Left ventricle myocardium inferior (tissue), 1 donor: ENCODE data around the gene RTL9. TPM values are rescaled to one million over a fixed set of nuclear protein-coding genes. Genes with fewer than 3 reads are reported as not detected.

Experiments used
- DNase-seq: peaks from one replicate; pipeline ENCODE4 v3.0.0-alpha.2; 2020
- H3K27ac ChIP-seq: fragments of 200-600 bp; replicated peaks from 2 replicates; pipeline ENCODE4 v1.8.0; 2021
- H3K27me3 ChIP-seq: fragments of 200-600 bp; 2 replicates; pipeline ENCODE4 v1.8.0; 2021; ENCODE audit warnings: low read depth
- H3K36me3 ChIP-seq: fragments of 200-600 bp; 2 replicates; pipeline ENCODE4 v1.8.0; 2021
- H3K4me1 ChIP-seq: fragments of 200-600 bp; 2 replicates; pipeline ENCODE4 v1.8.0; 2021
- H3K4me3 ChIP-seq: fragments of 200-600 bp; 2 replicates; pipeline ENCODE4 v1.8.0; 2021; ENCODE audit warnings: mild to moderate bottlenecking, moderate library complexity
- H3K9me3 ChIP-seq: fragments of 200-600 bp; replicated peaks from 2 replicates; pipeline ENCODE4 v1.8.0; 2021
- intact Hi-C: fragments of 100-400 bp; cut with micrococcal nuclease; formaldehyde crosslinking; loops from one replicate; pipeline ENCODE4 v1.11.0; 2022
- total RNA-seq: library from RNA; stranded (reverse); fragmentation: NEBNext Ultra II Directional; extraction: Animal tissue kit (Norgen Biotek cat#: 25700); gene quantifications from one replicate; pipeline ENCODE4 v1.2.1, GENCODE V29; 2021
- TF ChIP-seq, protein P1 (sequence below): fragments of 200-600 bp; IDR thresholded peaks from 2 replicates; pipeline ENCODE4 v1.8.0; 2021; ENCODE audit warnings: antibody characterized with exemption, mild to moderate bottlenecking, borderline replicate concordance
- donor health status: DM: no; HTN: yes; CAD: no; lungs with severe emphysema.

The RTL9 gene
- total RNA-seq, 1 donor from 2014 or later: 0.66 TPM

DNA sequence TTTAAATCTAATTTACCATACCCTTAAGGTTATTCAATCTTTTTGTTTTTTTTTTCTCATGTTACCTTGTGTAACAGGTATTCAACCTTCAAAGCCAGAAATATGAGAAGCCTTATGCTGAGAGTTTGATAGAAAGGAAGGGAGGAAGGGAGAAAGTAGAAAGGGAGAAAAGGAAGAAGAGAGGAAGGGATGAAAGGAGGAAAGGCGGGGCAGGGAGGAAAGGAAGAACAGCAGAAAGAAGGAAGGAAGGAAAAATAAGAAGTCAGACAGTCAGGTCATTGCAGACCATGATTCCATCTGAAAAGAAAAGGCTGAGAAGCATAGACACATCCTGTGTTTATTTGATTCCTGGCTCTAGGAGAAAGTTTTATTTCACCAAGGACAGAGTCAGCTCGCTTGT, 30.9 kb downstream of the RTL9 start:
- TF ChIP-seq, protein P1, sequence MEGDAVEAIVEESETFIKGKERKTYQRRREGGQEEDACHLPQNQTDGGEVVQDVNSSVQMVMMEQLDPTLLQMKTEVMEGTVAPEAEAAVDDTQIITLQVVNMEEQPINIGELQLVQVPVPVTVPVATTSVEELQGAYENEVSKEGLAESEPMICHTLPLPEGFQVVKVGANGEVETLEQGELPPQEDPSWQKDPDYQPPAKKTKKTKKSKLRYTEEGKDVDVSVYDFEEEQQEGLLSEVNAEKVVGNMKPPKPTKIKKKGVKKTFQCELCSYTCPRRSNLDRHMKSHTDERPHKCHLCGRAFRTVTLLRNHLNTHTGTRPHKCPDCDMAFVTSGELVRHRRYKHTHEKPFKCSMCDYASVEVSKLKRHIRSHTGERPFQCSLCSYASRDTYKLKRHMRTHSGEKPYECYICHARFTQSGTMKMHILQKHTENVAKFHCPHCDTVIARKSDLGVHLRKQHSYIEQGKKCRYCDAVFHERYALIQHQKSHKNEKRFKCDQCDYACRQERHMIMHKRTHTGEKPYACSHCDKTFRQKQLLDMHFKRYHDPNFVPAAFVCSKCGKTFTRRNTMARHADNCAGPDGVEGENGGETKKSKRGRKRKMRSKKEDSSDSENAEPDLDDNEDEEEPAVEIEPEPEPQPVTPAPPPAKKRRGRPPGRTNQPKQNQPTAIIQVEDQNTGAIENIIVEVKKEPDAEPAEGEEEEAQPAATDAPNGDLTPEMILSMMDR: no peak
- Histone ChIP-seq H3K4me3 (no peak overlapping the region), H3K27me3 (no peaks in the 10 kb centered on the region), H3K27ac (no peak overlapping the region), H3K9me3 (no peaks in the 10 kb centered on the region), H3K4me1 (no peaks in the 10 kb centered on the region), H3K36me3 (no peaks in the 10 kb centered on the region)
- intact Hi-C loops: no loop called here
- DNase-seq: no peak

DNA sequence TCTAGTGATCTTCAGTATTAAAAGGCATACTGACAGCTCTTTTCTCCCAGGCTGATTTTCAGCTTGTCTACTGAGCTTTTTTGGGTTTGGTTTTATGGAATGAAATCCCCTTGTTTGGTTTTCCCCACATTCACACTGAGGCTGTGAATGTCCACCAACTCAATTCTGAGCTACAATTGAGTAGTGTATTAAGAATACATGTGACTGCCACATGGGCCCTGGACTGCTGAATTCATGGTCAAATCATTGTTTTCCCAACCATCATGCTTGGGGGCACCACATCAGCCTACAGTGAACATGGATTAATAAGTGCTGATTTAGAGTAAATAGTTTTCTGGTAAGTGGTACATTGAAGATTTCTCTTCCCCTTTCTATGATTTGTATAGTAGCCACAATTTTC, 32.4 kb downstream of the RTL9 start:
- Histone ChIP-seq H3K4me3 (no peak overlapping the region), H3K27me3 (no peaks in the 10 kb centered on the region), H3K4me1 (no peaks in the 10 kb centered on the region), H3K9me3 (no peaks in the 10 kb centered on the region), H3K36me3 (no peaks in the 10 kb centered on the region), H3K27ac (no peak overlapping the region)
- intact Hi-C loops: no loop called here
- DNase-seq: no peak
- TF ChIP-seq, protein P1: no peak

DNA sequence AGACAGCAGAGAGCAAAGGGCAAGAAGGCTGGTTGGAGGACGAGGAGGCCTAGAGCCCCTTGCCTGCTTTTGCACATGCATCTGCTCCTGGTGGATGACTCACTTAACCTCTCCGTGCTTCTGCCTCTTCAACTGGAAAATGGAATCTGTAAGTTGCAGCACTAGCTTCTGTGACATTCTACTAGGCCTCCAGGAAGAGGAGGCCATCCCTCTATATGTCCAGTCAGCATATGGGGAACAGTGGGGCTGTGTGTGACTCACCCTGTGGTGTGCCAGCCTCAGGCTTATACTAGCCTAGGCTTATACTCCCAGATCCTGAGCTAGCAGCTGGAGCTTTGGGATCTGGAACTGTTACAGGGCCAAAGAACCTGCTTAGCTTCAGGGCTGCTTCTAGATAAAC, 36.0 kb downstream of the RTL9 start:
- intact Hi-C loops: no loop called here
- H3K27me3 ChIP-seq: no peaks in the 10 kb centered on the region
- H3K27ac ChIP-seq: no peak overlapping the region
- H3K9me3 ChIP-seq: no peaks in the 10 kb centered on the region
- DNase-seq: no peak
- H3K4me3 ChIP-seq: no peak overlapping the region
- TF ChIP-seq, protein P1: no peak
- H3K4me1 ChIP-seq: no peaks in the 10 kb centered on the region
- H3K36me3 ChIP-seq: no peaks in the 10 kb centered on the region

DNA sequence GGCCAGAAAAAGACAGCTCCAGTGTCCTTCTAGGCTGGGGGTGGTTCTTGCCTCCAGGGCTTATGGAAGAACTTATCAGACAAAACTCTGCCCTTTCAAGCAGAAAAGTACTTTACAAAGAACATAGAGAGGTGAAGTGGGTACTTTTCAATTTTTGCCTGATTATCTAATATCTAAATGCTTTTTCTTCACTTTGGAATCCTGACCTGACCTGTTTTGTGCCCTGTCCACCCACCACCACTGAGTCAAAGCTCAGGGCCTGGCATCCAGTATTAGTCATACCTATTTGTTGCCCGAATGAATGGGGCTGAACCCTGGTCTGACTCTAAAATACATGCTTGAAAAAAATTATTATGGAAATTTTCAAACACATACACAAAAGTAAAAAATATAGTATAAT, 37.2 kb downstream of the RTL9 start:
- Histone ChIP-seq H3K36me3 (no peaks in the 10 kb centered on the region), H3K27ac (no peak overlapping the region), H3K27me3 (no peaks in the 10 kb centered on the region), H3K4me3 (no peak overlapping the region), H3K9me3 (no peaks in the 10 kb centered on the region), H3K4me1 (no peaks in the 10 kb centered on the region)
- DNase-seq: no peak
- intact Hi-C loops: no loop called here
- TF ChIP-seq, protein P1: no peak

DNA sequence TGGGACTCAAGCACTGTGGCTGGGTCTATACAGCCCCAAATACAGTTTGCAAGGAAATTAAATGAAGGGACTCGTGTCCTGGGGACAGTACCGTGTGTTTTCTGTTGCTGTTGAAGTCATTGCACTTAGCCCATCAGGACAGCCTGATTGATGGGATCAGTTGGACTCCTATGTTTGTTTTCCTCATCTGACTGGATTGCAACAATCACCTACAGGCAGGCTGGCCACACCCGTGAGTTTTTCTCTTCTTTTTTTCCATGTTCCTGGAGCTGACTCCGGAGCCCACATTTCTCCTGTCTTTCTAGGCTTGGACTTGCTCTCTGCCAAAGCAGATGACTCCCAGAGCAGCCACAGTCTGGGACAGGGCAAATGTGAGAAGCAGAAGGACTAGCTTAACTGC, 38.1 kb downstream of the RTL9 start:
- no peak for DNase-seq
- Histone ChIP-seq H3K4me3 (no peak overlapping the region), H3K9me3 (no peaks in the 10 kb centered on the region), H3K4me1 (no peaks in the 10 kb centered on the region), H3K36me3 (no peaks in the 10 kb centered on the region), H3K27me3 (no peaks in the 10 kb centered on the region), H3K27ac (no peak overlapping the region)
- TF ChIP-seq, protein P1: no peak
- intact Hi-C loops: no loop called here

DNA sequence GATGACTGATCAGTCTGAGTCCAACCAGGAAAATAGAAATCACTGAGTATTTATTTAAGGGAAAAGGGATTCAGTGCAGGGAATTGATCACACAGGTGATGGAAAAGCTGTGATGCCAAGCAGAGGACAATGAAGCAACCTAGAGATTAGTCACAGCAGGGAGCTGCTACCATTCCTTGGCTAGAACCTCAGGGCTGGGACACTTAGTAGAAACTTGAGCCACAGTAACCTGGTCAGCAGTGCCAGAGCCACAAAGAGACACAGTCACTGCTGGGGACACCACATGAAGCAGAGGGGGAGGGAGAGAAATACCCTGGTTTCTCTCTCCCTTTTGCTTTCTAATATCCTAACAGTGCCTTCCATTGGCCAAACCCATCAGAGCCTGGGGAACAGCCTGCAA, 38.7 kb downstream of the RTL9 start:
- no peak for DNase-seq
- intact Hi-C loops: no loop called here
- H3K27ac ChIP-seq: no peak overlapping the region
- H3K36me3 ChIP-seq: no peaks in the 10 kb centered on the region
- no peaks in the 10 kb centered on the region for H3K9me3 ChIP-seq
- H3K27me3 ChIP-seq: no peaks in the 10 kb centered on the region
- H3K4me3 ChIP-seq: no peak overlapping the region
- TF ChIP-seq, protein P1: no peak
- H3K4me1 ChIP-seq: no peaks in the 10 kb centered on the region
